ENCODE measurements around the gene GASK1A. TPM values are rescaled to one million over a fixed set of nuclear protein-coding genes. Genes with fewer than 3 reads are reported as not detected.

GASK1A gene
- total and polyA plus RNA-seq, 2 of the 4 experiments (the other 2 are of a cell fraction) = 0.18 to 0.19 TPM

- H3K23ac ChIP-seq (ENCODE audit: low read depth, low read length) = no peak overlapping the region
- no peak overlapping the region for H3K18ac ChIP-seq (ENCODE audit: low read depth, low read length)
- H3K79me1 ChIP-seq (ENCODE audit: low read depth in 1 of 2, low read length in 2 of 2) = no peaks in the 10 kb centered on the region
- no CpG with 5 or more reads among the region's 1 CpG for WGBS, 2 experiments (ENCODE audit: extremely low coverage in 2 of 2, insufficient read length in 1 of 2)
- no peak overlapping the region for H3K56ac ChIP-seq (ENCODE audit: extremely low read depth, insufficient read depth, low read length)
- no peak overlapping the region for H2BK5ac ChIP-seq (ENCODE audit: low read depth, low read length, poor library complexity, severe bottlenecking)
- no peak overlapping the region for H4K8ac ChIP-seq (ENCODE audit: low read depth in 2 of 2, low read length in 2 of 2)
- H4K91ac ChIP-seq (ENCODE audit: insufficient read depth, low read depth, low read length) = no peak overlapping the region
- BruUV-seq (replicated peaks) = no TSS peak
- DNase-seq (no peak), ATAC-seq (ENCODE audit: low read depth) (no peak)
- H3K14ac ChIP-seq (replicated peaks; ENCODE audit: low read depth, low read length) = no peak overlapping the region
- H3K27ac ChIP-seq (ENCODE audit: insufficient read depth, low read length) = no peak overlapping the region
- no peak overlapping the region for H3K4me3 ChIP-seq (ENCODE audit: insufficient read depth, low read depth, low read length)
- no peak overlapping the region for H2AK5ac ChIP-seq (ENCODE audit: low read depth, low read length)
- in situ Hi-C loops (cut with MboI; ENCODE audit: low sequenced_read_pairs) = loop anchor here (5.0 to 25.0 kb wide), 3 partner anchors 197 to 1227 kb away; no protein-coding TSS in a partner anchor
- H2BK15ac ChIP-seq (ENCODE audit: low read depth, low read length) = no peak overlapping the region
- no peaks in the 10 kb centered on the region for H3K36me3 ChIP-seq (ENCODE audit: control insufficient read depth, insufficient read depth, low read length)
- intact Hi-C loops (cut with micrococcal nuclease) = loop anchor here (1.0 to 5.0 kb wide), 3 partner anchors 195 to 1238 kb away; no protein-coding TSS in a partner anchor
- no peak overlapping the region for H2AK9ac ChIP-seq (replicated peaks; ENCODE audit: low read depth, low read length, poor library complexity)
- no peak overlapping the region for H4K5ac ChIP-seq (ENCODE audit: low read depth, low read length)
- H3K9ac ChIP-seq (ENCODE audit: low read depth, low read length) = no peak overlapping the region
- H3K27me3 ChIP-seq (ENCODE audit: control insufficient read depth, insufficient read depth, low read length) = no peaks in the 10 kb centered on the region; the same call in 1 of the 2 replicates
- H4K20me1 ChIP-seq (ENCODE audit: insufficient read depth, low read length) = no peaks in the 10 kb centered on the region
- no peak overlapping the region for H3K4ac ChIP-seq (ENCODE audit: low read depth, low read length)
- dilution Hi-C loops (cut with HindIII; ENCODE audit: low sequenced_read_pairs, unreplicated experiment) = no loop called here
- ChIA-PET POLR2A (ENCODE audit: unreplicated experiment) (no interaction called here), CTCF (interaction anchor here (1.0 to 4.6 kb wide), 5 partner anchors 73 to 205 kb away, joined by 3 to 46 read pairs (median 3); no protein-coding TSS in a partner anchor)
- no peaks in the 10 kb centered on the region for H3K9me3 ChIP-seq (ENCODE audit: control insufficient read depth, insufficient read depth, low read length)
- no peak overlapping the region for H2BK120ac ChIP-seq (ENCODE audit: low read depth, low read length)
- no peak overlapping the region for H2AFZ ChIP-seq (replicated peaks; ENCODE audit: low read length, poor library complexity)
- TF ChIP-seq RCOR1 (IDR thresholded peaks at IDR 0.05; ENCODE audit: insufficient replicate concordance, low read length) (no peak), CEBPB (IDR thresholded peaks at IDR 0.05; ENCODE audit: low read depth, low read length) (no peak), NFE2L2 (IDR thresholded peaks at IDR 0.05; ENCODE audit: low read depth, low read length) (no peak), FOS (IDR thresholded peaks at IDR 0.05; ENCODE audit: low read depth, low read length) (no peak), MAFK (IDR thresholded peaks at IDR 0.05; ENCODE audit: low read depth, low read length) (no peak), MAZ (IDR thresholded peaks at IDR 0.05; ENCODE audit: borderline replicate concordance, low read depth, low read length) (no peak)
- TF ChIP-seq, protein P1, sequence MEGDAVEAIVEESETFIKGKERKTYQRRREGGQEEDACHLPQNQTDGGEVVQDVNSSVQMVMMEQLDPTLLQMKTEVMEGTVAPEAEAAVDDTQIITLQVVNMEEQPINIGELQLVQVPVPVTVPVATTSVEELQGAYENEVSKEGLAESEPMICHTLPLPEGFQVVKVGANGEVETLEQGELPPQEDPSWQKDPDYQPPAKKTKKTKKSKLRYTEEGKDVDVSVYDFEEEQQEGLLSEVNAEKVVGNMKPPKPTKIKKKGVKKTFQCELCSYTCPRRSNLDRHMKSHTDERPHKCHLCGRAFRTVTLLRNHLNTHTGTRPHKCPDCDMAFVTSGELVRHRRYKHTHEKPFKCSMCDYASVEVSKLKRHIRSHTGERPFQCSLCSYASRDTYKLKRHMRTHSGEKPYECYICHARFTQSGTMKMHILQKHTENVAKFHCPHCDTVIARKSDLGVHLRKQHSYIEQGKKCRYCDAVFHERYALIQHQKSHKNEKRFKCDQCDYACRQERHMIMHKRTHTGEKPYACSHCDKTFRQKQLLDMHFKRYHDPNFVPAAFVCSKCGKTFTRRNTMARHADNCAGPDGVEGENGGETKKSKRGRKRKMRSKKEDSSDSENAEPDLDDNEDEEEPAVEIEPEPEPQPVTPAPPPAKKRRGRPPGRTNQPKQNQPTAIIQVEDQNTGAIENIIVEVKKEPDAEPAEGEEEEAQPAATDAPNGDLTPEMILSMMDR (conservative IDR thresholded peaks at IDR 0.05; ENCODE audit: low read depth, low read length) = no peak
- H3K9me1 ChIP-seq (ENCODE audit: insufficient read depth, low read length) = no peaks in the 10 kb centered on the region
- no peaks in the 10 kb centered on the region for H3K4me1 ChIP-seq (ENCODE audit: control insufficient read depth, insufficient read depth, low read length)
- H2BK20ac ChIP-seq (ENCODE audit: low read depth, low read length) = no peak overlapping the region
- no peak overlapping the region for H3K4me2 ChIP-seq (ENCODE audit: low read depth, low read length)
Measured at GRCh38 chr3:42960786-42961185, 18.3 kb upstream of the GASK1A start.

Data from IMR-90 (cell line).